ENCODE results near the gene AIRE.

DNA sequence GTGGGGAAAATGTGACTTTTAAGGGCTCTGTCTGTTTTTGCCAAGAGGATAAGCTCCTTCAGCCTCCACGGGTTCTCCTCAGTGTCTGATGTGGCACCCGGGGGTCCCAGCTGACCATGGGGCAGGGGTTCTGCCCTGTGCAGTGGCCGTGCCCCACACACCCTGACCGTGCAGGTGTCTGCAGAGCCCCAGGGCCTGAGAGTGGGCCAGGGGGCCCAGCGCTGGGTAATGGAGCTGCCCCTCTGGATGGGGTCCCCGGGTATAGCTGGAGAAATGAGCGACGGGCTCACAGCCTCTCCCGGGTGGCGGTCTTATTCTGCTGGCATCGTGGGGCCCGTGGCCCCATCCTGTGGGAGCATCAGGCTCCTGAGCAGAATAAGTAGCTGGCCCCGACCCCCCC lies 11.2 kb downstream of the AIRE start:
- TF ChIP-seq POLR2A (IDR thresholded peaks at IDR 0.05) (no peak), CTCF (IDR thresholded peaks at IDR 0.05) (no peak)
